ENCODE results near the gene SNPH. TPM values are rescaled to one million over a fixed set of nuclear protein-coding genes. Genes with fewer than 3 reads are reported as not detected.

The SNPH gene
- polyA plus RNA-seq, 1 donor = 9.3 TPM

DNA sequence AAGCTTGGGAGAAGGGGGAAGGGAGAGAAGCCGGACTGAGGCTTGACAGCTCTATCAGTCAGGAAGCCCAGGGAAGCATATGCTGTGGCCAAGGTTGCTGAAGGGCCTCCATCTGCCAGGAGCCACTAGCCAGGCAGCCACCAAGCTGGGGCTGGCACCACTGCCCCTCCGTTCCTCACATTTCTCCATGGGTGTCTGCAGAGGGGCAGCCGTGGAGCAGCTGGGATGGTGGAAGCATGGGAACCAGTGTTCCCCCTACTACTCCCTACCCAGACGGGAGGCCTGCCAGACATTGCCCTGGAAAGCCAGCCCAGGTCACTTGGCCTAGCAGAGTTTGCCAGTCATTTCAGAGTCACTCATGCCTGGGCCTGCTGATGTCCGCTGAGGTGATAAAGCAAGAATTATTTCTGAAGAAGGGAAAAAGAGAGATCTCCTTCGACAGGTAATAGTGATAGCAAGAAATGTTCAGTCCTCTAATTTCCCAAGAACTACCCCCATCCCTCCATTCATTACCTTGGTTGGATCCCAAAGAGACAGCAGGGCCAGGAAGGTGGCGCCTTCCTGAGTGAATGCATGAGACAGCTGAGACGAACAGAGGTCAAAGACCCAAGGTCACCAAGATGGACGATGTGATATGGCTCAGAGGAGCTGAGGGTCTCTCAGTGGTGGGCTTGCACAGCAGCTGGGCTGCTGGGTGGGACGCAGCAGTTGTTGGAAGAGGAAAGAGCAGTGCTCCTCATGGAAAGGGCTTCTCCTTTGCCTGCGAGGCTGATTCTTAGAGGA, 21.9 kb downstream of the SNPH start:
- no peak for DNase-seq

DNA sequence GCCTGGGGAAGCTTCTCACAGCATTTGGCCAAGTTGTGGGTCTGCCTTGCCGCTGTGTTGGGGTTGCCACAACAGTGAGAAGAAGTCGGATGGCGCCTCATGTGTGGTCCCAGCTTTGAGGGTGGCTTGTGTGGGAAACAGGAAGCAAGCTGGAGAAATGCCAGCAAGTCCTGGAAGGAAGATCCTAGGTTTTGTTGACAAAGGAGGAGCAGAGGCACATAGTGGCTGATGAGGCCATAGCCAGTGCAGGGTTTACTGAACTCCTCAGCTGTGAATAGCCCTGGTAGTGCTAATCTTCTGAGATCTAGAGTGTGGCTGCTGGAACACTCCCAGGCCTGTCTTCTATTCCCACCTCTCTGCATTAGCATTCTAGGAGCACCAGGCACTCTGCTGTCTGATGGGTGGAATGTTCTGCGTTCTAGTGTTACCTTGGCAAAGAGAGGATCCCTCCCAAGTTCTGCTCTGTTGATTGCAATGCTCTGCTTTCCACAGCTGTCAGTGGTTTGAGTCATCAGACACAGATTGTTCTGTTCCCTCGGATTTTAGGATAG, 25.2 kb downstream of the SNPH start:
- DNase-seq = no peak

DNA sequence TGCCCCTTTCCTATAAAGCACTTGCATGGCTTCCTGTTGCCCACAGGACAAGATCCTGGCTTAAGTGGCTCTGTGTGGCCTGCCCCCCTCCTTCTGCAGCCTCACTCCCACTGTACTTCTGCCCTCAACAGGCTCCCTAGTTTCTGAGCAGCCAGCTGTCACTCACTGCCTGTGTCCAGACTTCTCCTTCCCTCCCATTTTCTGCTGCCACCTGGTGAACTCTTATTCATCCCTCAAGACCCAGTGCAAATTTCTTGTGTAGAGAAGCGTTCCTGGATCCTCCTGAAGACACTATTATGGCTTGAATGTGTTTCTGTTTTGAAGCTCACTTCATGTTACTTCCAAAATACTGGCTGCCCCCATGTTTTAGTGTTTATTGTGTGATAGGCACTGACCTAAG, 26.5 kb downstream of the SNPH start:
- no peak for DNase-seq

DNA sequence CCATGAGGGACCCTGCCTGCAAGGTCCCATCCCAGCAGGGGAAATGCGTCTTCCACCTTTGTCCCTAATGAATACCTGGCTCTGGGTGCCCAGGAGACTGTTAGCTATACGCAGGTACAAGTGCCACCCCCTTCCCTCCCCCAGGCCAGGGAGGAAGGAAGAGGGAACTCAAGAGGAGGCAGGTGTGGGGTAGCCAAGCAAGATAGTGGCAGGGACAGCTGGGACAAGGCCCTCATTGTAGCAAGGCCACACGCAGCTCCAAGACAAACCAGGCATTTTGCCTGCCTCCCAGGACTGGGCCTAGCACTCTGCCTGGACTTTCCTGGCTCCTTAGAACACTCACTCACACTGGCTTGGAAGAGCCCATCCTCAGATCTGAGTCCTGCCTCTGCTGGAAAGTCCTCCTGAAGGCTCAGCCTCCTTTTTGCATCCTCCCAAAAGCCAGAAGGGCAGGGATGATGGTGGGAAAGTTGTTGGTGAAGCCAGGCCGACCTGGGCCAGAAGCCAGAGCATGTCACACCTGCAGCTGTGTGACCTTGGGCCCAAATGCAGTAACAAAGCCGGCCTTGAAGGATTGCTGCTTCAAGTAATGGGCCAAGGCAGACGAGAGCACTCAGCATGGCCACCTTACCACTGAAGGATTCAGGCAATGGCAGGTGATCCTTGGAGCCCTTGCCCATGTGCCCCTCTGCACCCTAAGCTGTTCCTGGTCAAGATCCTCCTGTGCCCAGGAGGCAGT, 27.7 kb downstream of the SNPH start:
- no peak for DNase-seq

DNA sequence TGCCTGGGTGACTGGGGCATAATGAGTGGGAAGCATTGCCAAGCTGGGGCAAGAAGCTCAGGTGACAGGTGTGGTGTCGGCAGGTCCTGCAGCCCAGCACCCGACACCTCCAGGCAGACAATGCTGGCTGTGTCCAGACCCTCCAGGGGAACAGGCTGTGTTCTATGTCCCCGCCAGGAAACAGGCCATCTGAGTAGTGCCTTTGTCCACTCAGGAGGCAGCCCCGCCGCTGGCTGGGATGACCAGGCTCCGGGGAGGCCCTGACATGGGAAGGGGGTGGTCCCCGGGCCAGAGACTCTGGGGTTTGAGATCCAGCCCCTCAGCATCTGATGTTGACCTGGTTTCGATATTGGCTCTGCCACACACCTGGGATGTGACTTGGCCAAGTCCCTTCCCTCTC, 28.4 kb downstream of the SNPH start:
- DNase-seq = no peak

DNA sequence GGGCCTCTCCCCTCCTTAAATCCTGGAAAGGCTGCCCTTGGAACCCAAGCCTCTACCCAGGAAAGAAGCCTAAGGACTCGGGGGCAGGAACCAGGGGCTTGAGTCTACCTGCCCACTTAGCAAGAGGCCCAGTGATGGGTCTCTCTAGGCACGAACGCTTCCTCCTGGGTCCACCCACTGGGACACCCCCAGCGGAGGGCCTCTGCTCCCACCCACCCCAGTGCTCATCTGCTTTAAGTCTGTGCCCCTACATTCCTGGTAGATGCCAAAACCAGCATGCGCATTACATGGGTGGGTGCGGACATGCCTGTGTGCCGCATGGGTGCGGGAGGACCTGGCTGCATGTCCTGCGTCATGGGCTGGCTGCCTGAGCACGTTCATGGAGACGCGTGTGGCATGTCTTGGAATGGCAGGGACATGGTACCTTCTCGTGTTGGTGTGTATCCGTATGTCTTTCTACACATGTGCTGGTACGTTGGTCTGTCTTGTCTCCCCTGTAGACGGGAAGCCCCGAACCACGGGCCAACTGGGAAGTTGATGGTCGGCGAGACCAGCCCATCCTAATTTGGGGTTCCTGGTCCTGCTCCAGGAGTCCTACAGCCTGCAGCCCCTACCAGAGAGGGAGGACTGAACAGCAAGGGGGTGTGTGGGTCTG, 29.3 kb downstream of the SNPH start:
- no peak for DNase-seq

DNA sequence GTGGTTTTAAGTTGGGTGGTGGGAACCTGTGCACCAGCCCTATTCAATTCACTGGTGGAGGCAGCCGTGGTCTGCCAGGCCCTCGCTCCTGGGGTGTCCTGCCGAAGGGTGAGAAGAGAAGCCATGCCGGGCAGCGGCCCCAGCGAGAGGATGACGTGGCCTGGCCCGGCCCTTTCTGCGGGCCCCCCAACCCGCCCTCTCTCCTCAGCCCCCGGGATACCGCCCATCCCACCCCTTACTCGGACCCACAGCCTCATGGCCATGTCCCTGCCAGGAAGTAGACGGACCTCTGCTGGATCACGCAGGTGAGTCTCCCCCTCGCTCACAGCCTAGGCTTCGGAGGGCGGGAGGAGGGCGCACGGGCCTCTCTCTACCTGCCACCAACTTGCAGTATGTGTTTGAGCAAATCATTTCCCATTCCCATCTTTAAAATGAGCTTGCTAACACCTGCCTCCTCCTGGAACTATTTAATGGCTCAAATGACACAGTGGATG, 30.1 kb downstream of the SNPH start:
- no peak for DNase-seq

DNA sequence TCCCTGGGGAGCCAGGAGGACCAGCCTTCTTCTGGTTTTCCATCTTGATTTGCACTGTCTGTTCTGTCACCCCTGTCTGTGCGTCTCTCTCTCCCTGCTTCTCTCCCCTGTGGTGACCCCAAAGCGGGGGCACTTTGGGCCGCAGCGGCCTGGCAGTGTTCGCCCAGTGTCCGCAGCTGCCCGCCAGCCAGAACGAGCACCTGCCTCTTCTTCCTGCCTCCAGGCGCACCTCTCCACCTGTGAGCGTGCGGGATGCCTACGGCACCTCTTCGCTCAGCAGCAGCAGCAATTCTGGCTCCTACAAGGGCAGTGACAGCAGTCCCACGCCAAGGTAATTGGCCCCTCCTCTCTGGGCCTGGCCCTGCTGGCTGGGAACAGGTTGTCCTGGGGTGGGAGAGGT, 30.8 kb downstream of the SNPH start:
- no peak for DNase-seq

DNA sequence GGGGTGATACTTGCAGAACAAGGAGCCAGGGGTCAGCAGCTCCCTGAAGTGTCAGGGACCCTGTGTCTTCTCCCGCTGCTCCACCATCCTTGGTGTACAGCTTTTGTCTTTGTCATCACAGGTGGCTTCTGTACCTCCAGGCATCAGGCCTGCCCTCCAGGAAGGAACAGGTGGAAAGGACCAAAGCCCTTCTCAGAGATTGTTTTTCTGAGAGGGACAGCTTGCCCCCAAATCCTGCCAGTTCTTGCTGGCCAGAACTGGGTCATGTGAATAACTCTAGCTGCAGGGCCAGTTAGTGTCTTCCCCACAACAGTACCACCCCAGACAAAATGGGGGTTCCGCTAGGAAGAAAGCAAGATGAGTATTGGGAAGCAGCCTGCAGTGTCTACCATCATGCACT, 31.4 kb downstream of the SNPH start:
- no peak for DNase-seq

DNA sequence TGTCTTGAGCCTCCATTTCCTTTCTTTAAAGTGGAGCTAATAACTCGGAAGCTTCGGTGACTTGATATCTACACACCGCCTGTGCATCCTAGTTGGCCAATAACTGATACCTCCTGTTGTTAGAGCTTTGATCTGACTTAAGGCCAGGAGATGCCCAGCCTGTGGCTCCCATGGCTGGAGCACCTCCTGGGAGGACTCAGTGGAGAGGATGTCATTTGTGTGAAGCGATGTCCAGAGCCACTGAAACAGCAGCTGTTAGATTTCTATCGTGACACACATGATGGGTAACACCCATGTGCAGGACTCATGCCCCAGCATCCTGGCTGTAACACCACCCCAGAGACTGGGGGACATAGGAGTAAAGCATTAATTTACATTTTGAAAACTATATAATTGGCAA, 32.1 kb downstream of the SNPH start:
- no peak for DNase-seq

DNA sequence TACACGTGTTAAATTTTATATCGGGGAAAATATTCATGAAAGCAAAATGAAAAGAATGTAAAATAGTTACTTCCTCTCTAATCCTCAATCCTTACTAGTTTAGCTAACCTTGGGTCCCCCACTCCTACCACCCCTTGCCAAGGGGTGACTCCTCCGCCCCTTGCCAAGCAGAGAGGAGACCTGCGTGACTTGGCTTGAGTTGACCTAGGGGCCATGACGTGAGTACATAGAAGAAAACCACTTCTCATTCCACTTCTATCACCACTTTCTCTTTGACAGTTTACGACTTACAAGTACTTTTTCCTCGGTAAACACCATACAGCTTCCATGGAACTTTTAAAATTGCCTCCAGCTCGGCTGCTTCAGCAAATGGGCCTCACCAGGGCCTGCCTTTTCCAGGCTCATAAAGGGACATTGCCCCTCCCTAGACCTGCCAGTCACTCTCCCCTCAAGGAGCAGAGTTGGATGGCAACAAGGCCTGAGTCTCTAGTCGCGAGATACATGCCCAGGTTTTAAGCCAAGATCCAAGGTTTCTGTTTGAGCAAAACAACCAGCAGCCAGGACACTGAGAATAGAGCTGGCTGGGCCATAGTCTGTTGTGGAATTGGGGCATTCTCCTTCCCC, 32.9 kb downstream of the SNPH start:
- DNase-seq = no peak

DNA sequence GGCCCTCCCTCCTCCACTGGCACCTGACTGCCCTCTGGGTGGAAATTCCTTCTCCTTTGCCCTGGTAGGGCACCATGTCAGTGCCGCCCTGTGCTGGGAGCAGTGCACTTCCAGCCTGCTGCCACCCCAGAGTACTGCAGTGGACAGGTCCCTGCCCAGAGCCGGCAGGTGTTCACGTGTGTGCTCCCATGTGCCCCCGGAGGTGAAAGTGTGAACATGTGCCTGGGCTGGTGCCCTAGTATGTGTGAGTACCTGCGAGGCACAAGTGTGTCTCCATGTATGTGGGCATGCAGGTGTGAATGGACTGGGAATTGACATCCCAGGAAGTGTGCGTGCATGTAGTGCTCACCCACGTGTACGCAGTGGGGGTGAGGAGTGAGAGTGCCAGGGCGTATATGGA, 33.4 kb downstream of the SNPH start:
- no peak for DNase-seq

DNA sequence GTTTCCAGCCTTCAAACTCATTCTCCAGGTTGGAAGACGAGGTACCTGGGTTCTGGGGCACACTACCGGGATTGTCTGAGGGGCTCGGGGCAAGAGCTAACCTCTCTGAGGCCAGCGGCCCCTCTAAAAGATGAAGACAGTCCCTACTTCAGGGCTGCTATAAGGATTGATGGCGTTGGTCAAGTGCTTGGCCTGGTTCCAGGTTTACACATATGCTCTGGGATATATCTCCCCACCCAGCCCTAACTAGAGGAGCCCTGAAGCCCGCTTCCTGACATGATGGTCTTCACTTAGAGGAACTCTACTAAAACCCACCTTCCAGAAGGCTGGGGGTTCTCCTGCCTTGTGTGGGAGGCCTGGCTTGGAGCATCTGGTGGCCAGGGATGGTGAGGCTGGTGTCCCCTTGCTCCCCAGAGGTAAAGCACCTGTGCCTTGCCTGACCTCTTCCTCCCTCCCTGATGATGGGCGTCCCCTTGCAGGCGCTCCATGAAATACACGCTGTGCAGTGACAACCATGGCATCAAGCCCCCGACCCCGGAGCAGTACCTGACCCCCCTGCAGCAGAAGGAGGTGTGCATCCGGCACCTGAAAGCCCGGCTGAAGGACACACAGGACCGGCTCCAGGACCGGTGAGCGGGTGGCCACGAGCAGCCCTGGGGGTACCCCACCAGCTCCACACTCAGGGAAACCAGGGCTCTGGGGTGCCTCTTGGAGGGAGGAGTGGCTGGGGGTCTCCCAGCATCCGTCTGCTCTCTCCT, 34.2 kb downstream of the SNPH start:
- DNase-seq = no peak

DNA sequence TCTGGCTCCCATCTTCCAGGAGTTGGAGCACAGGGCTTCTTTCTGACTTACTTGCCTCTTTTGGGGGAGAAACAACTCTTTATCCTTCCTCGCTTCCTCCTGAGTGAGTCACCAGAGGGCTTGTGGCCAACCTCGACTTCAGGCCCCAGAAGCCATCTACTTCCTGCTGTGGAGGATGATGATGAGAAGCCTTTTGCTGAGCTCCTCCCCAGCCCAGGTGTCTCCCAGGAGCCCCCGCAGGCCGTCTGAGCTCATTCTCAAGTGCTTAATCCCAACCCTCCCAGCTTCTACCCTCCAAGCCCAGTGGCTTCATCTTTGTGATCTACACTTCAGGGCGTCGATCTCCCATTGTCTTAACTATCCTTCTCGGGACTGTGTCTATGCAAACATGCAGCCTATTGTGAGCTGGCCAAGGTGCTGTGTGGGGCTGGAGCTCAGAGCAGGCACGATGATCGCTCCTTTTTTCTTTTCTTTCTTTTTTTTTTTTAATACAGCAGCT, 35.0 kb downstream of the SNPH start:
- no peak for DNase-seq

DNA sequence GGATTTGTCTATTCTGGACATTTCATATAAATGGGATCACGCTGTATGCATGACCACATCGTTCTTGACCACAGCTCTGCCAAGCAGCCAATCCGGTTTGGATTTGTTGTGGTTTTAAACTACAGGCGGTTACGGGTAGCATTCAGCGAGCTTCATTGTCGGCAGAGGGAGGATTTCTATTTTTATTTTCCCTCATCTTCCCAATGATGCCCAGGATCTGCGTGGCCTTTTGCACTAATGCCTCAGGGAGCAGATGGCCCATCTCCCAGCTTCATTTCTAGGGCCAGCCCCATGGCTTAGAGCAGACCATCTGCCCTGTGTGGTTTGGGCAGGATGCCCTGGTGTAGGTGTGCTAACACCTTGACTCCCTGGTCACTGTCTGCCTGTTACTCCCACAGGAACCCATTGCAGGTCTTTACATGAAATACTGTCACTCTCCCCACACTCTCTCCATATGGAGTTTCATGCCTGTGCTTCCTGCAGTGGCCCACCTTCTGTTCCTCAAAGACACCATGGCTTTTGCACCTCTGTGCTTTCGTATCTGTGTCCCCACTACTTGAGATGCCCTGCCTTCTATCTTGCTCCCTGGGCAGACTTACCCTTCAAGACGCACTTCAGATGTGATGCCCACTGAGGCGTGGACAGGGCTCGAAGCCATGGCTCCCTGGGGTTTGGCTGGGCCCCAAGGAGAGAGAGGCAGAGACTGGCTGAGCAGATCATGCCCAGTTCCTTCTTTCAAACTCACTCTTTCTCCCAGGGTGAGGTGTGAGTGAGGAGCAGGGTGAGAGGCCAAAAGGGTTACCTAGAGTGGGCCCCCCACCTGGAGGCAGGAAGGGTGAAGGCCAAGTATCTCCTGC, 36.8 kb downstream of the SNPH start:
- no peak for DNase-seq

DNA sequence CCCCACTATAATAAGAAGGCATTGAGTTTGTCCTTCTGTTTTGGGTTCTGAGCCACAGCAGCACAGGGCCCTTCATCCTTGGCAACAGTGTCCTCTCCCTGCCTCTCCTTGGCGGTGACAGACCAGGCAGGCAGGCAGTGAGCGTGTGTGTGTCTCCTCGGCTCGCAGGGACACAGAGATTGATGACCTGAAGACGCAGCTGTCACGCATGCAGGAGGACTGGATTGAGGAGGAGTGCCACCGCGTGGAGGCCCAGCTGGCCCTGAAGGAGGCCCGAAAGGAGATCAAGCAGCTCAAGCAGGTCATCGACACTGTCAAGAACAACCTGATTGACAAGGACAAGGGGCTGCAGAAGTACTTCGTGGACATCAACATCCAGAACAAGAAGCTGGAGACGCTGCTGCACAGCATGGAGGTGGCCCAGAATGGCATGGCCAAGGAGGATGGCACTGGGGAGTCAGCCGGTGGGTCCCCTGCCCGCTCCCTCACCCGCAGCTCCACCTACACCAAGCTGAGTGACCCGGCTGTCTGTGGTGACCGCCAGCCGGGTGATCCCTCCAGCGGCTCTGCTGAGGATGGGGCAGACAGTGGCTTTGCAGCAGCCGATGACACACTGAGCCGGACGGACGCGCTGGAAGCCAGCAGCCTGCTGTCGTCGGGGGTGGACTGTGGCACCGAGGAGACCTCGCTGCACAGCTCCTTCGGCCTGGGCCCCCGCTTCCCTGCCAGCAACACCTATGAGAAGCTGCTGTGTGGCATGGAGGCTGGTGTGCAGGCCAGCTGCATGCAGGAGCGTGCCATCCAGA, 38.8 kb downstream of the SNPH start:
- no peak for DNase-seq

DNA sequence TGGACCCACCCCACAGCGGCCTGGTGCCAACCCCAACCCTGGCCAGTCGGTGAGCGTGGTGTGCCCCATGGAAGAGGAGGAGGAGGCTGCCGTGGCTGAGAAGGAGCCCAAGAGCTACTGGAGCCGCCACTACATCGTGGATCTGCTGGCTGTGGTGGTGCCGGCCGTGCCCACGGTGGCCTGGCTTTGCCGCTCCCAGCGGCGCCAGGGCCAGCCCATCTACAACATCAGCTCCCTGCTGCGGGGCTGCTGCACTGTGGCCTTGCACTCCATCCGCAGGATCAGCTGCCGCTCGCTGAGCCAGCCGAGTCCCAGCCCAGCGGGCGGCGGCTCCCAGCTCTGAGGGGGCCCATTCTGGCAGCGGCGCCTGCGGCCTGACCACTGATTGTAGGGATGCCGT, 39.6 kb downstream of the SNPH start:
- DNase-seq = no peak

DNA sequence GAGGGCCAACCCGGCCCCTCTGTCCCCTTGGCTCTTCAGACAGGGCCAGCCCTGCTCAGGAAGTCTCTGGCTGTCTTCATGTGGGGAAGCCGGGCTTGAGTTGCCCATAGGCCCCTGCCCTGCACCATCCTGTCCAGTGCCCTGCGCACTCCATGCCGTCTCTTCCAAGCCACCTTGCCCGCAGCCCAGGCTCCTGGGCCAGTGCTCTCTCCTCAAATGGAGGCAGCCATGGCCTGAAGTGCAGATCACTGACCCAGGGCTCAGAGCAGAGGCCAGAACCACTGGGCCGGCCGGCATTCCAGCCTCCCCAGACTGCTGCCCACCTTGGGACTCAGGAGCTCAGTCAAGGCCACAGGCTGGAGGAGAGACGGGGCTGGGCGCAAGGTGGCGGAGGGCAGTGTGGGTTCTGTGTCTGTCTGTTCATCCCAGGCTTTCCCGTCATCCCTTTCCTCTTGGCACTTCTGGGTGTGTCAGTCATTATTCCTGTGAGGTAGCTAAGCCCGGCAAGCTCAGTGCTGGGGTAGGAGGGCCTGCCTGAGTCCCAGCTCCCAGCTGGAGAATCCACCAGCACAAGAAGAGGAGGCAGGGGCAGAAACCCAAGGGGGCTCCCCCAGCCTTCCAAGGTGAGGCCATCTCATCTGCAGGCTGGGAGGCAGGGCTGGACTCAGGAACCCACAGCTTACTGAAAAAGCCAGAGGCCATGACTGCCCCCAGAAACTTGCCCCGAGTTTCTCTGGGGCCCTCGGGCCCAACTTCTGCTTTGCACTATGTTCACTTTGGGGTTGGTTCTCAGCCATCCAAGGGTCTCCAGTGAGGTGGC, 40.4 kb downstream of the SNPH start:
- no peak for DNase-seq

DNA sequence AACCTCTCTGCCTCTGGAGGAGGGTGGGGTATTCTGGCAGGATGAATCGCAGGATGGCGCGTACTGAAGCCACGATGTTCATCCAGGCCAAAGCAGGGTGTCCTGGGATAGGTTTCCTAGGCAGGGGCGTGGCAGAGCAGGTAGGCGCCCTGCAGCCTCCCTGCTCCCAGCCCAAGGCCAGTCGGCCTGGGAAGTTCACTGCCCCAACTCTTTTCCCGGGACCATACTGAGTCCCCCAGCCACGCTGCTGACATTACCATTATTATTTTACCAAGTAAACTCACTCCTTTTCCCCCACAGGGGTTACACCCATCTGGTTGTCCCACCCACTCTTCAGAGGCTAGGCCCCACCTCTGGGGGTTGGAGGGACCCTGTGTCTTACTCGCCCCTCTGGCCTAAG, 41.1 kb downstream of the SNPH start:
- no peak for DNase-seq

Data from hindlimb muscle (tissue), 1 donor.